GM12878 (cell line): ENCODE data around the gene CC2D1A. TPM values are rescaled to one million over a fixed set of nuclear protein-coding genes. Genes with fewer than 3 reads are reported as not detected.

Experiments
- ATAC-seq: fragments of 200-7000 bp; cut with Tn5 transposase; 3 replicates; pipeline ENCODE4 v1.9.1; 2020; ENCODE audit warnings: mild to moderate bottlenecking, moderate library complexity
- BruUV-seq: library from RNA; stranded (reverse); fragments of 400-500 nt; replicated peaks from 2 replicates; lab custom pipeline; 2021; lab: Mats Ljungman, UMichigan
- CTCF ChIA-PET: fragments of 300-600 bp; sonication (Branson Sonifier 250); formaldehyde crosslinking; extraction: SDS; loops from one replicate; lab custom pipeline; 2021; ENCODE audit warnings: inconsistent platforms; lab: Yijun Ruan, JAX
- POLR2A ChIA-PET: fragments of 350-600 bp; formaldehyde crosslinking; extraction: SDS; loops from one replicate; lab custom pipeline; 2021; ENCODE audit warnings: inconsistent platforms; lab: Charles Lee
- RAD21 ChIA-PET: fragments of 300-600 bp; sonication (Branson Sonifier 250); formaldehyde crosslinking; loops from one replicate; lab custom pipeline; 2023; ENCODE audit warnings: antibody characterized with exemption; ENCODE audit not compliant: unreplicated experiment; lab: Charles Lee
- SMC1A ChIA-PET: fragments of 300-600 bp; sonication (Branson Sonifier 250); formaldehyde crosslinking; loops from one replicate; lab custom pipeline; 2023; ENCODE audit not compliant: unreplicated experiment, uncharacterized antibody; lab: Charles Lee
- DNase-seq: peaks from one replicate; pipeline ENCODE4 v3.0.0-alpha.2; 2011; ENCODE audit warnings: low read depth, low spot score
- FAIRE-seq: peaks from 3 replicates; lab custom pipeline; 2011; peaks lifted over from hg19 to GRCh38; lab: Jason Lieb, UNC
- H2AFZ ChIP-seq: 2 replicates; pipeline ENCODE4 v1.6.0; 2011; ENCODE audit warnings: low read depth, low read length, control low read depth; ENCODE audit not compliant: control insufficient read depth
- H3K27ac ChIP-seq: 2 replicates; pipeline ENCODE4 v1.5.1; 2011; ENCODE audit warnings: control low read depth; ENCODE audit not compliant: control insufficient read depth, insufficient read depth
- H3K27me3 ChIP-seq, 2 experiments: replicated peaks in 1 of 2; 2 replicates each; pipeline versions ENCODE4 v1.6.0 to v1.6.1; 2011; ENCODE audit warnings: low read length in 1 of 2; ENCODE audit not compliant: control insufficient read depth in 2 of 2, insufficient read depth in 2 of 2
- H3K36me3 ChIP-seq, 2 experiments: 2 replicates each; pipeline ENCODE4 v1.5.1; 2011; ENCODE audit warnings: low read length in 1 of 2; ENCODE audit not compliant: control insufficient read depth in 2 of 2, insufficient read depth in 2 of 2
- H3K4me1 ChIP-seq: 2 replicates; pipeline ENCODE4 v1.6.1; 2011; ENCODE audit warnings: mild to moderate bottlenecking, low read length, moderate library complexity, mixed read lengths; ENCODE audit not compliant: control insufficient read depth, insufficient read depth
- H3K4me2 ChIP-seq: 2 replicates; pipeline ENCODE4 v1.6.0; 2011; ENCODE audit warnings: control low read depth; ENCODE audit not compliant: control insufficient read depth, insufficient read depth
- H3K4me3 ChIP-seq: fragments of 200-600 bp; sonication (generic); 2 replicates; pipeline ENCODE4 v1.5.1; 2016
- H3K79me2 ChIP-seq: 2 replicates; pipeline ENCODE4 v1.6.0; 2011; ENCODE audit warnings: low read length; ENCODE audit not compliant: control insufficient read depth, insufficient read depth
- H3K9ac ChIP-seq: 2 replicates; pipeline ENCODE4 v1.8.0; 2011; ENCODE audit warnings: low read length, control low read depth, mixed read lengths; ENCODE audit not compliant: control insufficient read depth, insufficient read depth
- H3K9me3 ChIP-seq: replicated peaks from 3 replicates; pipeline ENCODE4 v1.5.1; 2011; ENCODE audit warnings: mild to moderate bottlenecking, low read length; ENCODE audit not compliant: control insufficient read depth, insufficient read depth
- H4K20me1 ChIP-seq: 2 replicates; pipeline ENCODE4 v1.6.0; 2011; ENCODE audit not compliant: control insufficient read depth, insufficient read depth
- ATF7 ChIP-seq: fragments of 450-650 bp; IDR thresholded peaks from 2 replicates; pipeline ENCODE4 v1.6.1; 2016; ENCODE audit warnings: low read depth, mild to moderate bottlenecking
- BACH1 ChIP-seq: fragments of 450-650 bp; IDR thresholded peaks from 2 replicates; pipeline ENCODE4 v1.6.1; 2017; ENCODE audit warnings: mild to moderate bottlenecking, borderline replicate concordance
- CBFB ChIP-seq: IDR thresholded peaks from 2 replicates; pipeline ENCODE4 v1.6.1; 2016; ENCODE audit warnings: antibody characterized with exemption, low read depth
- CBX5 ChIP-seq: sonication (generic); IDR thresholded peaks from 2 replicates; pipeline ENCODE4 v1.6.1; 2016; ENCODE audit warnings: low read depth, moderate library complexity, mild to moderate bottlenecking, inconsistent platforms
- IKZF1 ChIP-seq: fragments of 450-650 bp; conservative IDR thresholded peaks from 2 replicates; pipeline ENCODE4 v1.6.1; 2017; ENCODE audit warnings: antibody characterized with exemption, mild to moderate bottlenecking
- MEF2A ChIP-seq: IDR thresholded peaks from 2 replicates; pipeline ENCODE4 v1.6.1; 2011; ENCODE audit warnings: low read depth, mild to moderate bottlenecking, low read length, moderate library complexity; ENCODE audit not compliant: insufficient read depth
- MTA2 ChIP-seq: fragments of 450-650 bp; IDR thresholded peaks from 2 replicates; pipeline ENCODE4 v1.6.1; 2016; ENCODE audit warnings: low read depth, mild to moderate bottlenecking, moderate library complexity
- MXI1 ChIP-seq: fragments of 150-350 bp; IDR thresholded peaks from 2 replicates; pipeline ENCODE4 v1.6.1; 2011; ENCODE audit warnings: low read depth, mild to moderate bottlenecking, inconsistent platforms, low read length, improper control_type of control experiment
- NBN ChIP-seq: fragments of 450-650 bp; IDR thresholded peaks from 2 replicates; pipeline ENCODE4 v1.6.1; 2016
- NFYB ChIP-seq: IDR thresholded peaks from 2 replicates; pipeline ENCODE4 v1.6.1; 2011; ENCODE audit warnings: low read depth, mild to moderate bottlenecking, low read length, improper control_type of control experiment, moderate library complexity; ENCODE audit not compliant: insufficient read depth
- NR2C1 ChIP-seq: fragments of 450-650 bp; IDR thresholded peaks from 2 replicates; pipeline ENCODE4 v1.6.1; 2017; ENCODE audit warnings: antibody characterized with exemption, mild to moderate bottlenecking, moderate library complexity
- NR2C2 ChIP-seq: IDR thresholded peaks from 2 replicates; pipeline ENCODE4 v1.6.1; 2011; ENCODE audit warnings: borderline replicate concordance, low read depth; ENCODE audit not compliant: control insufficient read depth, insufficient read length
- POLR2AphosphoS2 ChIP-seq: IDR thresholded peaks from 2 replicates; pipeline ENCODE4 v1.6.1; 2011; ENCODE audit warnings: low read depth, mild to moderate bottlenecking, low read length, improper control_type of control experiment, moderate library complexity
- RAD51 ChIP-seq: fragments of 450-650 bp; IDR thresholded peaks from 2 replicates; pipeline ENCODE4 v1.6.1; 2016; ENCODE audit warnings: moderate library complexity, mild to moderate bottlenecking, inconsistent platforms
- RFX5 ChIP-seq: IDR thresholded peaks from 2 replicates; pipeline ENCODE4 v1.6.1; 2011; ENCODE audit warnings: low read depth, low read length, improper control_type of control experiment
- TCF7 ChIP-seq: IDR thresholded peaks from 2 replicates; pipeline ENCODE4 v1.6.1; 2014; ENCODE audit warnings: antibody characterized with exemption, borderline replicate concordance
- WRNIP1 ChIP-seq: IDR thresholded peaks from 2 replicates; pipeline ENCODE4 v1.6.1; 2011; ENCODE audit warnings: low read depth, low read length, improper control_type of control experiment, borderline replicate concordance
- WGBS: methylation state at CpG from one replicate; pipeline ENCODE4 v1.1.6; 2016; ENCODE audit warnings: low lambda C conversion rate; ENCODE audit not compliant: insufficient replicate concordance, insufficient coverage; ENCODE audit errors: missing lambda C conversion rate; 5-methylcytosine and 5-hydroxymethylcytosine counted together
- in situ Hi-C: fragments of 300-500 bp; cut with MboI; formaldehyde crosslinking; loops from 9 replicates; pipeline ENCODE4 v1.14.3; 2018; ENCODE audit warnings: mixed read lengths
- intact Hi-C: fragments of 100-400 bp; cut with micrococcal nuclease; formaldehyde crosslinking; loops from one replicate; pipeline ENCODE4 v1.14.2; 2022; ENCODE audit not compliant: unreplicated experiment
- polyA plus RNA-seq, 11 experiments: library from polyadenylated mRNA; depleted of rRNA in 4 of 11; unstranded in 6 of 11; stranded (reverse) in 5 of 11; fragments of >200 nt; fragmentation: Nextera tagmentation in 4 of 11; fragmentation: Illumina TruSeq in 1 of 11; extraction: Ambion mirVana in 4 of 11; extraction: Trizol in 1 of 11; gene quantifications; 1 replicate in 1 of 11; 2 replicates in 10 of 11; pipeline versions ENCODE4 v1.2.1 to v1.2.3, GENCODE V29; 2011 to 2016; ENCODE audit warnings: inconsistent platforms in 2 of 11, missing spikeins in 2 of 11, low read depth in 1 of 11
- total RNA-seq, 4 experiments: library from RNA; depleted of rRNA in 3 of 4; stranded (reverse); fragments of >200 nt in 3 of 4; fragmentation: Illumina TruSeq in 1 of 4; extraction: Trizol in 1 of 4; gene quantifications; 2 replicates each; pipeline versions ENCODE4 v1.2.1 to v1.2.3, GENCODE V29; 2013 to 2021
- TF ChIP-seq, protein P1 (sequence below): fragments of 450-650 bp; formaldehyde crosslinking; IDR thresholded peaks from 2 replicates; pipeline ENCODE4 v1.4.0; 2022; ENCODE audit warnings: mild to moderate bottlenecking, moderate library complexity
- TF ChIP-seq, protein P2 (sequence below): fragments of 450-650 bp; IDR thresholded peaks from 2 replicates; pipeline ENCODE4 v1.6.1; 2017; ENCODE audit warnings: mild to moderate bottlenecking, moderate library complexity

Gene CC2D1A
- total and polyA plus RNA-seq, 10 of the 15 experiments (the other 5 are each of a cell fraction or from before 2014, with no cell fraction given) = 0.13 to 36.1 (median 16.1) TPM

DNA sequence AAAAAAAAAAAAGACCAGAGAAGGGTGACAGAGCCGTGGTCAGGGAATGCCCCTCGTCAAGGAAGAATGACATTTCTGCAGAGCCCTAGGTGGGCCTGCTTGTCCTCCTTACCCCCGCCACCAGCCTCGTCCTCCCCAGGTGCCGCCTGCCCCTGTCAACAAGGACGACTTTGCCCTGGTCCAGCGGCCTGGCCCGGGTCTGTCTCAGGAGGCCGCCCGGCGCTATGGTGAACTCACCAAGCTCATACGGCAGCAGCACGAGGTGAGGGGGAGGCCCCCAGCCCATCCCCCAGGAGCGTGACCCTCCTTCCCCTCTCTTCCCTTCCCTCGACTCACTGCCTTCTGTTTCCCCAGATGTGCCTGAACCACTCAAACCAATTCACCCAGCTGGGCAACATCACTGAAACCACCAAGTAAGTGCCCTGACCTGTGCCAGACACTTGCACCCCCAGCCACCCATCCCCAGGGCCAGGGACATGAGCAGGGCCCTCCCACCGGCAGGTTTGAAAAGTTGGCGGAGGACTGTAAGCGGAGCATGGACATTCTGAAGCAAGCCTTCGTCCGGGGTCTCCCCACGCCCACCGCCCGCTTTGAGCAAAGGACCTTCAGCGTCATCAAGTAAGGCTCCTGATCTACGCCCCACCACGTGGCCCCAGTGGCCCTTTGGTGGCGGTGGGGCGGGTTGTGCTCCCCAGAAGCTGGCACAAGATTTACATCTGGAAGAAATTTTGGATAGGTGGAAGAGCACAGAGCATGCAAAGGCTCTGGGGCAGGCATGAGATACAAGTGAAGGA, 17.4 kb downstream of the CC2D1A start:
- in situ Hi-C loops = no loop called here
- DNase-seq = no peak
- TF ChIP-seq, protein P1, sequence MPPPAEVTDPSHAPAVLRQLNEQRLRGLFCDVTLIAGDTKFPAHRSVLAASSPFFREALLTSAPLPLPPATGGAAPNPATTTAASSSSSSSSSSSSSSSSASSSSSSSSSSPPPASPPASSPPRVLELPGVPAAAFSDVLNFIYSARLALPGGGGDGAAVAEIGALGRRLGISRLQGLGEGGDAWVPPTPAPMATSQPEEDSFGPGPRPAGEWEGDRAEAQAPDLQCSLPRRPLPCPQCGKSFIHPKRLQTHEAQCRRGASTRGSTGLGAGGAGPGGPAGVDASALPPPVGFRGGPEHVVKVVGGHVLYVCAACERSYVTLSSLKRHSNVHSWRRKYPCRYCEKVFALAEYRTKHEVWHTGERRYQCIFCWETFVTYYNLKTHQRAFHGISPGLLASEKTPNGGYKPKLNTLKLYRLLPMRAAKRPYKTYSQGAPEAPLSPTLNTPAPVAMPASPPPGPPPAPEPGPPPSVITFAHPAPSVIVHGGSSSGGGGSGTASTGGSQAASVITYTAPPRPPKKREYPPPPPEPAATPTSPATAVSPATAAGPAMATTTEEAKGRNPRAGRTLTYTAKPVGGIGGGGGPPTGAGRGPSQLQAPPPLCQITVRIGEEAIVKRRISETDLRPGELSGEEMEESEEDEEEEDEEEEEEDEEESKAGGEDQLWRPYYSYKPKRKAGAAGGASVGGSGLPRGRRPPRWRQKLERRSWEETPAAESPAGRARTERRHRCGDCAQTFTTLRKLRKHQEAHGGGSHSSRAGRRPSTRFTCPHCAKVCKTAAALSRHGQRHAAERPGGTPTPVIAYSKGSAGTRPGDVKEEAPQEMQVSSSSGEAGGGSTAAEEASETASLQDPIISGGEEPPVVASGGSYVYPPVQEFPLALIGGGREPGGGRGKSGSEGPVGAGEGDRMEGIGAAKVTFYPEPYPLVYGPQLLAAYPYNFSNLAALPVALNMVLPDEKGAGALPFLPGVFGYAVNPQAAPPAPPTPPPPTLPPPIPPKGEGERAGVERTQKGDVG (CRISPR knock-in tag) = no peak
- no peak for TF ChIP-seq MXI1
- TF ChIP-seq BACH1 = no peak
- TF ChIP-seq NBN = no peak
- TF ChIP-seq NR2C2 = no peak
- TF ChIP-seq, protein P2, sequence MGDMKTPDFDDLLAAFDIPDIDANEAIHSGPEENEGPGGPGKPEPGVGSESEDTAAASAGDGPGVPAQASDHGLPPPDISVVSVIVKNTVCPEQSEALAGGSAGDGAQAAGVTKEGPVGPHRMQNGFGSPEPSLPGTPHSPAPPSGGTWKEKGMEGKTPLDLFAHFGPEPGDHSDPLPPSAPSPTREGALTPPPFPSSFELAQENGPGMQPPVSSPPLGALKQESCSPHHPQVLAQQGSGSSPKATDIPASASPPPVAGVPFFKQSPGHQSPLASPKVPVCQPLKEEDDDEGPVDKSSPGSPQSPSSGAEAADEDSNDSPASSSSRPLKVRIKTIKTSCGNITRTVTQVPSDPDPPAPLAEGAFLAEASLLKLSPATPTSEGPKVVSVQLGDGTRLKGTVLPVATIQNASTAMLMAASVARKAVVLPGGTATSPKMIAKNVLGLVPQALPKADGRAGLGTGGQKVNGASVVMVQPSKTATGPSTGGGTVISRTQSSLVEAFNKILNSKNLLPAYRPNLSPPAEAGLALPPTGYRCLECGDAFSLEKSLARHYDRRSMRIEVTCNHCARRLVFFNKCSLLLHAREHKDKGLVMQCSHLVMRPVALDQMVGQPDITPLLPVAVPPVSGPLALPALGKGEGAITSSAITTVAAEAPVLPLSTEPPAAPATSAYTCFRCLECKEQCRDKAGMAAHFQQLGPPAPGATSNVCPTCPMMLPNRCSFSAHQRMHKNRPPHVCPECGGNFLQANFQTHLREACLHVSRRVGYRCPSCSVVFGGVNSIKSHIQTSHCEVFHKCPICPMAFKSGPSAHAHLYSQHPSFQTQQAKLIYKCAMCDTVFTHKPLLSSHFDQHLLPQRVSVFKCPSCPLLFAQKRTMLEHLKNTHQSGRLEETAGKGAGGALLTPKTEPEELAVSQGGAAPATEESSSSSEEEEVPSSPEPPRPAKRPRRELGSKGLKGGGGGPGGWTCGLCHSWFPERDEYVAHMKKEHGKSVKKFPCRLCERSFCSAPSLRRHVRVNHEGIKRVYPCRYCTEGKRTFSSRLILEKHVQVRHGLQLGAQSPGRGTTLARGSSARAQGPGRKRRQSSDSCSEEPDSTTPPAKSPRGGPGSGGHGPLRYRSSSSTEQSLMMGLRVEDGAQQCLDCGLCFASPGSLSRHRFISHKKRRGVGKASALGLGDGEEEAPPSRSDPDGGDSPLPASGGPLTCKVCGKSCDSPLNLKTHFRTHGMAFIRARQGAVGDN = no peak
- no peak for TF ChIP-seq NR2C1
- no peak for TF ChIP-seq POLR2AphosphoS2
- no peak for TF ChIP-seq CBX5
- no peak for TF ChIP-seq MEF2A
- TF ChIP-seq TCF7 = no peak
- no peak for TF ChIP-seq ATF7
- no peak for TF ChIP-seq RAD51
- no peak for TF ChIP-seq NFYB
- TF ChIP-seq RFX5 = no peak
- no peak for TF ChIP-seq CBFB
- TF ChIP-seq WRNIP1 = no peak
- no peak for TF ChIP-seq IKZF1
- TF ChIP-seq MTA2 = no peak

More for the DNA sequence above, 17.4 kb downstream of the CC2D1A start:
- no peaks in the 10 kb centered on the region for H4K20me1 ChIP-seq
- H3K4me3 ChIP-seq = no peak overlapping the region
- FAIRE-seq = no peak
- 95% methylated on average over 25 of the region's 28 CpGs for WGBS
- POLR2A ChIA-PET = no interaction called here
- SMC1A ChIA-PET = no interaction called here
- no peaks in the 10 kb centered on the region for H3K27me3 ChIP-seq
- intact Hi-C loops = no loop called here
- H3K27ac ChIP-seq = no peak overlapping the region
- no peaks in the 10 kb centered on the region for H3K79me2 ChIP-seq
- no TSS peak for BruUV-seq
- no peaks in the 10 kb centered on the region for H3K4me1 ChIP-seq
- ATAC-seq = no peak
- RAD21 ChIA-PET = no interaction called here
- peaks cover 7% of the 10 kb centered on the region for H3K9me3 ChIP-seq
- peaks cover 8 to 11% of the 10 kb centered on the region in 2 experiments; a peak in 3 of 4 replicates for H3K36me3 ChIP-seq
- H3K9ac ChIP-seq = no peak overlapping the region
- CTCF ChIA-PET = no interaction called here
- no peak overlapping the region for H3K4me2 ChIP-seq
- H2AFZ ChIP-seq = no peak overlapping the region
